Femur (tissue), 1 donor: Measurements from ENCODE around the gene ARHGAP6.
A peak's percentile ranks its signal among the peaks of the same experiment; 100 is the strongest.

Source experiments
- DNase-seq: peaks from one replicate; pipeline ENCODE4 v3.0.0-alpha.2; 2017

Gene ARHGAP6

GRCh38 chrX:11575332-11575731, 90.4 kb downstream of the ARHGAP6 start:
- DNase-seq: no peak

- no peak for DNase-seq
Observed at GRCh38 chrX:11567528-11568220, 98.0 kb downstream of the ARHGAP6 start.

GRCh38 chrX:11566789-11567188, 98.9 kb downstream of the ARHGAP6 start:
- no peak for DNase-seq

GRCh38 chrX:11566173-11566572, 99.5 kb downstream of the ARHGAP6 start:
- no peak for DNase-seq

GRCh38 chrX:11564546-11564945, 101.2 kb downstream of the ARHGAP6 start:
- DNase-seq: no peak

GRCh38 chrX:11562570-11562969, 103.2 kb downstream of the ARHGAP6 start:
- DNase-seq: no peak

- no peak for DNase-seq
Observed at GRCh38 chrX:11558972-11559371, 106.7 kb downstream of the ARHGAP6 start.

- DNase-seq: no peak
Observed at GRCh38 chrX:11557120-11557519, 108.6 kb downstream of the ARHGAP6 start.

GRCh38 chrX:11555759-11556158, 110.0 kb downstream of the ARHGAP6 start:
- no peak for DNase-seq

GRCh38 chrX:11553594-11553993, 112.1 kb downstream of the ARHGAP6 start:
- DNase-seq: no peak

- DNase-seq: no peak
Observed at GRCh38 chrX:11551151-11551550, 114.6 kb downstream of the ARHGAP6 start.

GRCh38 chrX:11546917-11547316, 118.8 kb downstream of the ARHGAP6 start:
- no peak for DNase-seq

- DNase-seq: no peak
Observed at GRCh38 chrX:11543249-11543648, 122.5 kb downstream of the ARHGAP6 start.

GRCh38 chrX:11541510-11541909, 124.2 kb downstream of the ARHGAP6 start:
- no peak for DNase-seq

GRCh38 chrX:11540532-11541377, 125.0 kb downstream of the ARHGAP6 start:
- peak; percentile 51 for DNase-seq

GRCh38 chrX:11537141-11537540, 128.6 kb downstream of the ARHGAP6 start:
- no peak for DNase-seq

- DNase-seq: no peak
Observed at GRCh38 chrX:11535156-11535919, 130.4 kb downstream of the ARHGAP6 start.

- DNase-seq: no peak
Observed at GRCh38 chrX:11533199-11533651, 132.5 kb downstream of the ARHGAP6 start.

GRCh38 chrX:11532291-11533078, 133.2 kb downstream of the ARHGAP6 start:
- DNase-seq: no peak

- DNase-seq: no peak
Observed at GRCh38 chrX:11531226-11531625, 134.5 kb downstream of the ARHGAP6 start.

- DNase-seq: no peak
Observed at GRCh38 chrX:11530621-11531020, 135.1 kb downstream of the ARHGAP6 start.

GRCh38 chrX:11528623-11529022, 137.1 kb downstream of the ARHGAP6 start:
- DNase-seq: no peak

- no peak for DNase-seq
Observed at GRCh38 chrX:11525685-11526084, 140.0 kb downstream of the ARHGAP6 start.
